K562 (cell line): ENCODE data around the gene RBM5. TPM values are rescaled to one million over a fixed set of nuclear protein-coding genes. Genes with fewer than 3 reads are reported as not detected.
A peak's percentile ranks its signal among the peaks of the same experiment; 100 is the strongest.

ENCODE experiments used
- ATAC-seq: fragments of 200-7000 bp; cut with Tn5 transposase; 3 replicates; pipeline ENCODE4 v1.9.1; 2020; ENCODE audit warnings: moderate library complexity
- BruUV-seq: library from RNA; stranded (reverse); fragments of 400-500 nt; replicated peaks from 2 replicates; lab custom pipeline; 2021; lab: Mats Ljungman, UMichigan
- CTCF ChIA-PET: fragments of 300-600 bp; formaldehyde crosslinking; extraction: SDS; loops from one replicate; lab custom pipeline; 2021; ENCODE audit warnings: low intra/inter-chr PET ratio; lab: Yijun Ruan, JAX
- POLR2A ChIA-PET: fragments of 300-600, 350-650 bp; sonication (Branson Sonifier 250); formaldehyde crosslinking; extraction: SDS; loops from one replicate; lab custom pipeline; 2021; ENCODE audit warnings: antibody characterized with exemption, inconsistent platforms; lab: Yijun Ruan, JAX
- DNase-seq, 4 experiments: peaks; one replicate each; pipeline versions ENCODE4 v3.0.0 to v3.0.0-alpha.2; 2011 to 2018; ENCODE audit warnings: low spot score in 3 of 4, mixed read lengths in 3 of 4; ENCODE audit errors: extremely low read depth in 1 of 4
- FAIRE-seq: peaks from 2 replicates; lab custom pipeline; 2011; peaks lifted over from hg19 to GRCh38; lab: Jason Lieb, UNC
- H2AFZ ChIP-seq: 2 replicates; pipeline ENCODE4 v1.6.0; 2011; ENCODE audit warnings: low read depth, low read length, control low read depth, inconsistent platforms
- H3K27ac ChIP-seq: fragments of 200-600 bp; 3 replicates; pipeline ENCODE4 v1.8.0; 2011; ENCODE audit warnings: low read depth, mild to moderate bottlenecking, control low read depth, inconsistent platforms, low read length, moderate library complexity, mixed read lengths; ENCODE audit errors: extremely low read depth
- H3K27me3 ChIP-seq, 2 experiments: fragments of 300-600 bp in 1 of 2; 2 replicates in 1 of 2; 3 replicates in 1 of 2; pipeline versions ENCODE4 v1.6.0 to v1.8.0; 2011; ENCODE audit warnings: inconsistent platforms in 2 of 2, low read length in 2 of 2, mild to moderate bottlenecking in 1 of 2, mixed read lengths in 1 of 2, moderate library complexity in 1 of 2; ENCODE audit not compliant: control insufficient read depth in 2 of 2, insufficient read depth in 2 of 2
- H3K36me3 ChIP-seq: fragments of 300-600 bp; 3 replicates; pipeline ENCODE4 v1.8.0; 2011; ENCODE audit warnings: mild to moderate bottlenecking, low read length, inconsistent platforms; ENCODE audit not compliant: control insufficient read depth, insufficient read depth
- H3K4me1 ChIP-seq, 2 experiments: fragments of 200-600 bp in 1 of 2; replicated peaks in 1 of 2; 2 replicates in 1 of 2; 3 replicates in 1 of 2; pipeline versions ENCODE4 v1.5.1 to v1.8.0; 2011; ENCODE audit warnings: inconsistent platforms in 2 of 2, low read length in 2 of 2, mild to moderate bottlenecking in 1 of 2, mixed read lengths in 1 of 2, moderate library complexity in 1 of 2; ENCODE audit not compliant: control insufficient read depth in 2 of 2, insufficient read depth in 2 of 2
- H3K4me2 ChIP-seq: 2 replicates; pipeline ENCODE4 v1.6.1; 2011; ENCODE audit warnings: low read length, control low read depth, inconsistent platforms, mixed read lengths; ENCODE audit not compliant: insufficient read depth
- H3K4me3 ChIP-seq: fragments of 200-600 bp; sonication (generic), shearing (Covaris generic); 2 replicates; pipeline ENCODE4 v1.5.1; 2016; ENCODE audit warnings: control low read depth, inconsistent platforms
- H3K79me2 ChIP-seq: fragments of 200-600 bp; 3 replicates; pipeline ENCODE4 v1.8.0; 2011; ENCODE audit warnings: low read length, inconsistent platforms; ENCODE audit not compliant: control insufficient read depth, insufficient read depth
- H3K9ac ChIP-seq, 2 experiments: 2 replicates each; pipeline versions ENCODE4 v1.6.0 to v1.6.1; 2011; ENCODE audit warnings: low read depth in 2 of 2, low read length in 2 of 2, control low read depth in 1 of 2, inconsistent platforms in 1 of 2, mild to moderate bottlenecking in 1 of 2, mixed read lengths in 1 of 2; ENCODE audit not compliant: insufficient read depth in 1 of 2
- H3K9me1 ChIP-seq: one replicate; pipeline ENCODE4 v1.6.0; 2011; ENCODE audit warnings: inconsistent platforms, mild to moderate bottlenecking, low read length, moderate library complexity; ENCODE audit not compliant: control insufficient read depth, insufficient read depth
- H3K9me3 ChIP-seq: replicated peaks from 2 replicates; pipeline ENCODE4 v1.5.1; 2011; ENCODE audit warnings: low read depth, low read length, inconsistent platforms; ENCODE audit not compliant: control insufficient read depth, insufficient read depth
- H4K20me1 ChIP-seq: replicated peaks from 2 replicates; pipeline ENCODE4 v1.6.1; 2011; ENCODE audit warnings: low read length, inconsistent platforms, mixed read lengths; ENCODE audit not compliant: control insufficient read depth, insufficient read depth
- C11orf30 ChIP-seq: fragments of 450-650 bp; IDR thresholded peaks from 2 replicates; pipeline ENCODE4 v1.6.1; 2016; ENCODE audit warnings: low read depth, mild to moderate bottlenecking
- KDM2B ChIP-seq: fragments of 250-450 bp; sonication (Bioruptor Pico); IDR thresholded peaks from 2 replicates; pipeline ENCODE4 v1.8.0; 2021; ENCODE audit warnings: mild to moderate bottlenecking, moderate library complexity
- SAFB ChIP-seq: fragments of 200-400 bp; formaldehyde crosslinking; IDR thresholded peaks from 2 replicates; pipeline ENCODE4 v1.6.1; 2017; ENCODE audit warnings: low read depth, low read length, borderline replicate concordance
- SUPT5H ChIP-seq: fragments of 450-650 bp; IDR thresholded peaks from 2 replicates; pipeline ENCODE4 v1.6.1; 2016
- WGBS: fragments of 100-300 bp; shearing (Covaris generic); methylation state at CpG from one replicate; pipeline ENCODE4 v1.1.6; 2016; ENCODE audit warnings: low coverage, mixed read lengths; ENCODE audit not compliant: insufficient coverage; ENCODE audit errors: missing lambda C conversion rate; 5-methylcytosine and 5-hydroxymethylcytosine counted together
- in situ Hi-C: fragments of 300-500 bp; cut with MboI; formaldehyde crosslinking; loops from 4 replicates; pipeline ENCODE4 v1.15.0; 2018; ENCODE audit warnings: inconsistent platforms, mixed read lengths
- intact Hi-C: fragments of 100-400 bp; cut with micrococcal nuclease; formaldehyde crosslinking; loops from 2 replicates; pipeline ENCODE4 v1.14.2; 2022
- polyA plus RNA-seq, 8 experiments: library from polyadenylated mRNA; depleted of rRNA in 4 of 8; stranded (reverse) in 5 of 8; unstranded in 3 of 8; fragments of >200 nt; fragmentation: Nextera tagmentation in 2 of 8; fragmentation: Illumina TruSeq in 1 of 8; extraction: Ambion mirVana in 2 of 8; extraction: Trizol in 1 of 8; gene quantifications; 2 replicates each; pipeline versions ENCODE4 v1.2.1 to v1.2.3, GENCODE V29; 2011 to 2014; ENCODE audit warnings: inconsistent platforms in 1 of 8, missing spikeins in 1 of 8
- total RNA-seq, 7 experiments: library from RNA; depleted of rRNA in 6 of 7; stranded (reverse); fragments of >200 nt in 6 of 7; fragmentation: Illumina TruSeq in 2 of 7; extraction: Trizol in 2 of 7; gene quantifications; 2 replicates each; pipeline versions ENCODE4 v1.2.1 to v1.2.3, GENCODE V29; 2011 to 2021; ENCODE audit warnings: low replicate concordance in 1 of 7
- TF ChIP-seq, protein P1 (sequence below): fragments of 150-350 bp; IDR thresholded peaks from 2 replicates; pipeline ENCODE4 v1.6.1; 2014; ENCODE audit warnings: low read depth, mild to moderate bottlenecking, low read length, borderline replicate concordance

Gene RBM5
- total and polyA plus RNA-seq, 9 of the 15 experiments (the other 6 are each of a cell fraction or from before 2014, with no cell fraction given), result 24.5 to 153 (median 81.6) TPM

DNA sequence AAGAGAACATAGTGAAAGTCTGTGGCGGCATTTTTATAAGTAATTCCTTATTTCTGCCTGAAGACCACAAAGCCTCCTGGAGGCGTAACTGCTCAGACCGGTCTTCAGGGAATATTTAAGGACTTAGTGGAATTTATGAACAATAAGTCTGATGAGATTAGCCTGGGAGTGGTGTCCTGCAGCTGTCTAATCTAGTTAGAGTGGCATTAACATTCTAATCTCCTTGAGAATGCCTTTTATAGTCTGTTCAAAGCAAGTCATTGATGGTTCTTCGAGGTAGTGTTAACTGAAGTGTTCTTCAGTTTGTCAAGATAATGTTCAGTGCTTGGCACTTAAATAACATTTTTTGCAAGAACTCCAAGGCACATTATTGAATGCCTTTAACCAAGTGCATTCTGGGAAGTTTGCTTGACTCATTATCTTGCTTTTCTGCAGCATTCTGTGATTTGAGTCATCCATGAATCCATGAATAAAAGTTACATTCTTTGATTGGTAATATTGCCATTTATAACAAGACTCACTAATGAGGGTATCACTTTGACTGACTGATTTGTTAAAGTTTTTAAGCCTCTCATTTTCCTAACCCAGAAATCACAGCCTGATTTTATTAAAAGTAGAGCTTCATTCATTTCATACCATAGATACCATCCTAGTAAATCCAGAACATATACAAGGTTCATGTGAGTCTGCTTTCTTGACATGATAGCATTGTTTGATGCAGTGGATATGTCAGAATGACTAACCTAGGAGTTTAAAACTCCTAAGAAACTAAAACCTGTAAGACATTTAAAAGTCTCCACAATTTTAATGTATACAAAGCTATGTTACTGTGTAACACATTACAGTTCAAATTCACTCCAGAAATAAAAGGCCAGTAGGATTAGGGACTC is 12.5 kb downstream of the RBM5 start (continued):
- no peak for TF ChIP-seq SAFB

DNA sequence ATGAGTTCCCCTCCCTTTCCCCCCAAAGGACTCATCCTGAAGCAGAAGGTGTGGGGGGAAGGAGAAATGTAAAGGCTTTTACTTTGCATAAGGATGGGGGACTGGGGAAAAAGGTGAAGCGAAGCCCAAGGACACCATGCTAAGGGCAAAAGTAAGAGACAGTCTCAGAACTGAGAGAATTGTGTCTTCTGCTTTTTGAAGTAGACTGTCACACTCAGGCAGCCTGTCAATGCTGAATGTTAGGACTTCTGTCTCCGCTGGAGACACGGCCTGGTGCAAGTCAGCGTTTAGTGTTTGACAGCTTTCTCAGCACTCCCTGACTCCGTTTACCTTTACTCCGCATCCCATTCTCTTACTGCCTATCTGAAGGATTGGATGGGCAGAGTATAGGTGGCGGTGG is 13.8 kb downstream of the RBM5 start:
- no peaks in the 10 kb centered on the region for H3K79me2 ChIP-seq
- DNase-seq, result no peak
- H3K36me3 ChIP-seq, result peaks cover 93% of the 10 kb centered on the region
- H3K27ac ChIP-seq, result no peak overlapping the region
- no peak overlapping the region for H3K4me3 ChIP-seq
- CTCF ChIA-PET, result no interaction called here
- no peaks in the 10 kb centered on the region for H3K4me1 ChIP-seq
- no peaks in the 10 kb centered on the region for H3K9me1 ChIP-seq
- TF ChIP-seq KDM2B (CRISPR knock-in tag) (no peak), SUPT5H (peak; percentile 37; the same call in 1 of the 2 replicates), C11orf30 (no peak)
- TF ChIP-seq, protein P1, sequence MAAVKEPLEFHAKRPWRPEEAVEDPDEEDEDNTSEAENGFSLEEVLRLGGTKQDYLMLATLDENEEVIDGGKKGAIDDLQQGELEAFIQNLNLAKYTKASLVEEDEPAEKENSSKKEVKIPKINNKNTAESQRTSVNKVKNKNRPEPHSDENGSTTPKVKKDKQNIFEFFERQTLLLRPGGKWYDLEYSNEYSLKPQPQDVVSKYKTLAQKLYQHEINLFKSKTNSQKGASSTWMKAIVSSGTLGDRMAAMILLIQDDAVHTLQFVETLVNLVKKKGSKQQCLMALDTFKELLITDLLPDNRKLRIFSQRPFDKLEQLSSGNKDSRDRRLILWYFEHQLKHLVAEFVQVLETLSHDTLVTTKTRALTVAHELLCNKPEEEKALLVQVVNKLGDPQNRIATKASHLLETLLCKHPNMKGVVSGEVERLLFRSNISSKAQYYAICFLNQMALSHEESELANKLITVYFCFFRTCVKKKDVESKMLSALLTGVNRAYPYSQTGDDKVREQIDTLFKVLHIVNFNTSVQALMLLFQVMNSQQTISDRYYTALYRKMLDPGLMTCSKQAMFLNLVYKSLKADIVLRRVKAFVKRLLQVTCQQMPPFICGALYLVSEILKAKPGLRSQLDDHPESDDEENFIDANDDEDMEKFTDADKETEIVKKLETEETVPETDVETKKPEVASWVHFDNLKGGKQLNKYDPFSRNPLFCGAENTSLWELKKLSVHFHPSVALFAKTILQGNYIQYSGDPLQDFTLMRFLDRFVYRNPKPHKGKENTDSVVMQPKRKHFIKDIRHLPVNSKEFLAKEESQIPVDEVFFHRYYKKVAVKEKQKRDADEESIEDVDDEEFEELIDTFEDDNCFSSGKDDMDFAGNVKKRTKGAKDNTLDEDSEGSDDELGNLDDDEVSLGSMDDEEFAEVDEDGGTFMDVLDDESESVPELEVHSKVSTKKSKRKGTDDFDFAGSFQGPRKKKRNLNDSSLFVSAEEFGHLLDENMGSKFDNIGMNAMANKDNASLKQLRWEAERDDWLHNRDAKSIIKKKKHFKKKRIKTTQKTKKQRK, result no peak
- TF ChIP-seq, all 486 proteins: peak for 1
- Histone ChIP-seq H3K27me3 (no peaks in the 10 kb centered on the region), H3K4me2 (no peak overlapping the region), H3K9ac (no peak overlapping the region), H3K9me3 (no peaks in the 10 kb centered on the region), H2AFZ (no peak overlapping the region), H4K20me1 (no peaks in the 10 kb centered on the region)
- POLR2A ChIA-PET, result interaction anchor here (1.5 kb wide), 1 partner anchor 9 kb away, joined by 6 read pairs; no protein-coding TSS in a partner anchor
- ATAC-seq, result no peak
- intact Hi-C loops, result no loop called here
- WGBS, result 96% methylated on average over 5 of the region's 7 CpGs
- FAIRE-seq, result no peak
- no TSS peak for BruUV-seq
- in situ Hi-C loops, result no loop called here
